ENCODE results near the gene IRAK1. TPM values are rescaled to one million over a fixed set of nuclear protein-coding genes. Genes with fewer than 3 reads are reported as not detected.

IRAK1 gene
- total and polyA plus RNA-seq, 2 of the 13 experiments (the other 11 are each of a cell fraction or from before 2014, with no cell fraction given) = 57.7 to 77.3 TPM

DNA sequence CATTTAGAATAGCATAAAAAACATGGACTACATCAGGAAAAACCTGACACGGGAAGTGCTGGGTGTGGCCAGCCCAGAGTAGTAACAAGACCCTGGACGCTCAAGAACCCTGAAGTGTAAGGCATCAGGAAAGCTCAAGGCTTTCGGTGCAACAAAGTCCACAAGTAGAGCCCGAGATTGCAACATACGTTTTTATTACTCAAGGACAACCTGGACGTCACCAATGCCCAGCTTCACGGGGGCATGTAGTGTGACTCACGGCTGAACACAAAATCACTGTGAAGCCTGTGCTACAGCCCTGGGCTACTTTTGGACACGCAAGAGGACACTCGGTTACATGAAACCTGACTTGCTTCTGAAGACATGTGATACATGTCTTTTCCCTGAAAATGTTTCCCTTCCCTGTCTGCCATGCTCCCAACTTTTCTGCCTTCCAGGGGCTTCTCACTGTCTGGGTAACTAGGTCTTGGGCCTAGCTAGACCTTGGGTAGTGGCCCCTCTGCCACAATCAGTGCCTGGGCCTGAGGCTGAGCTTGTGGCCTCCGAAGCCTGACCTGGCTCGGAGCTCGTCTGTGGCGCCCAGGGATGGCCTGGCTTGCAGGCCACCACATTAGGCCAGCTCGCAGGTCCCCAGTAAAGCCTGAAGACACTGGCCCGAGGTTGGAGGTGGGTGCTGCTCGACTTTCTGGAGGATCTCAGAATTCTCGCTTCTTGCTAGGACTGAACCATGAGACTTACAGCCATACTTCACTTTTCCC, 9.2 kb downstream of the IRAK1 start (continued):
- TF ChIP-seq HDAC2 (CRISPR knock-in tag; IDR thresholded peaks at IDR 0.05) (0 out of 2 replicates have a peak, but pooled peaks have one; percentile 27), ARHGAP35 (CRISPR knock-in tag; IDR thresholded peaks at IDR 0.05; ENCODE audit: borderline replicate concordance) (no peak), SIX4 (CRISPR knock-in tag; IDR thresholded peaks at IDR 0.05) (no peak), PITX1 (CRISPR knock-in tag; IDR thresholded peaks at IDR 0.05) (no peak), NCOA2 (CRISPR knock-in tag; IDR thresholded peaks at IDR 0.05) (peak; percentile 34; the same call in 1 of the 2 replicates), RBM22 (optimal IDR thresholded peaks at IDR 0.05; ENCODE audit: low read length) (peak; percentile 26), AHR (CRISPR knock-in tag; IDR thresholded peaks at IDR 0.05) (no peak), CREB1 (IDR thresholded peaks at IDR 0.05) (peak; percentile 39; the same call in 1 of the 2 replicates), CREB1 (CRISPR knock-in tag; IDR thresholded peaks at IDR 0.05) (no peak), ESRRA (CRISPR knock-in tag; IDR thresholded peaks at IDR 0.05; ENCODE audit: low read depth) (no peak), HNF4A (CRISPR knock-in tag; IDR thresholded peaks at IDR 0.05) (peak; percentile 37), CEBPB (IDR thresholded peaks at IDR 0.05; ENCODE audit: borderline replicate concordance, low read depth, low read length) (peak; percentile 94), GATAD2A (CRISPR knock-in tag; IDR thresholded peaks at IDR 0.05) (peak; percentile 71)
- TF ChIP-seq, protein P1, sequence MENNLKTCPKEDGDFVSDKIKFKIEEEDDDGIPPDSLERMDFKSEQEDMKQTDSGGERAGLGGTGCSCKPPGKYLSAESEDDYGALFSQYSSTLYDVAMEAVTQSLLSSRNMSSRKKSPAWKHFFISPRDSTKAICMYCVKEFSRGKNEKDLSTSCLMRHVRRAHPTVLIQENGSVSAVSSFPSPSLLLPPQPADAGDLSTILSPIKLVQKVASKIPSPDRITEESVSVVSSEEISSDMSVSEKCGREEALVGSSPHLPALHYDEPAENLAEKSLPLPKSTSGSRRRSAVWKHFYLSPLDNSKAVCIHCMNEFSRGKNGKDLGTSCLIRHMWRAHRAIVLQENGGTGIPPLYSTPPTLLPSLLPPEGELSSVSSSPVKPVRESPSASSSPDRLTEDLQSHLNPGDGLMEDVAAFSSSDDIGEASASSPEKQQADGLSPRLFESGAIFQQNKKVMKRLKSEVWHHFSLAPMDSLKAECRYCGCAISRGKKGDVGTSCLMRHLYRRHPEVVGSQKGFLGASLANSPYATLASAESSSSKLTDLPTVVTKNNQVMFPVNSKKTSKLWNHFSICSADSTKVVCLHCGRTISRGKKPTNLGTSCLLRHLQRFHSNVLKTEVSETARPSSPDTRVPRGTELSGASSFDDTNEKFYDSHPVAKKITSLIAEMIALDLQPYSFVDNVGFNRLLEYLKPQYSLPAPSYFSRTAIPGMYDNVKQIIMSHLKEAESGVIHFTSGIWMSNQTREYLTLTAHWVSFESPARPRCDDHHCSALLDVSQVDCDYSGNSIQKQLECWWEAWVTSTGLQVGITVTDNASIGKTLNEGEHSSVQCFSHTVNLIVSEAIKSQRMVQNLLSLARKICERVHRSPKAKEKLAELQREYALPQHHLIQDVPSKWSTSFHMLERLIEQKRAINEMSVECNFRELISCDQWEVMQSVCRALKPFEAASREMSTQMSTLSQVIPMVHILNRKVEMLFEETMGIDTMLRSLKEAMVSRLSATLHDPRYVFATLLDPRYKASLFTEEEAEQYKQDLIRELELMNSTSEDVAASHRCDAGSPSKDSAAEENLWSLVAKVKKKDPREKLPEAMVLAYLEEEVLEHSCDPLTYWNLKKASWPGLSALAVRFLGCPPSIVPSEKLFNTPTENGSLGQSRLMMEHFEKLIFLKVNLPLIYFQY (CRISPR knock-in tag; IDR thresholded peaks at IDR 0.05; ENCODE audit: borderline replicate concordance) = no peak
- TF ChIP-seq, protein P2, sequence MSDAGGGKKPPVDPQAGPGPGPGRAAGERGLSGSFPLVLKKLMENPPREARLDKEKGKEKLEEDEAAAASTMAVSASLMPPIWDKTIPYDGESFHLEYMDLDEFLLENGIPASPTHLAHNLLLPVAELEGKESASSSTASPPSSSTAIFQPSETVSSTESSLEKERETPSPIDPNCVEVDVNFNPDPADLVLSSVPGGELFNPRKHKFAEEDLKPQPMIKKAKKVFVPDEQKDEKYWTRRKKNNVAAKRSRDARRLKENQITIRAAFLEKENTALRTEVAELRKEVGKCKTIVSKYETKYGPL (CRISPR knock-in tag; IDR thresholded peaks at IDR 0.05) = no peak
- TF ChIP-seq, protein P3, sequence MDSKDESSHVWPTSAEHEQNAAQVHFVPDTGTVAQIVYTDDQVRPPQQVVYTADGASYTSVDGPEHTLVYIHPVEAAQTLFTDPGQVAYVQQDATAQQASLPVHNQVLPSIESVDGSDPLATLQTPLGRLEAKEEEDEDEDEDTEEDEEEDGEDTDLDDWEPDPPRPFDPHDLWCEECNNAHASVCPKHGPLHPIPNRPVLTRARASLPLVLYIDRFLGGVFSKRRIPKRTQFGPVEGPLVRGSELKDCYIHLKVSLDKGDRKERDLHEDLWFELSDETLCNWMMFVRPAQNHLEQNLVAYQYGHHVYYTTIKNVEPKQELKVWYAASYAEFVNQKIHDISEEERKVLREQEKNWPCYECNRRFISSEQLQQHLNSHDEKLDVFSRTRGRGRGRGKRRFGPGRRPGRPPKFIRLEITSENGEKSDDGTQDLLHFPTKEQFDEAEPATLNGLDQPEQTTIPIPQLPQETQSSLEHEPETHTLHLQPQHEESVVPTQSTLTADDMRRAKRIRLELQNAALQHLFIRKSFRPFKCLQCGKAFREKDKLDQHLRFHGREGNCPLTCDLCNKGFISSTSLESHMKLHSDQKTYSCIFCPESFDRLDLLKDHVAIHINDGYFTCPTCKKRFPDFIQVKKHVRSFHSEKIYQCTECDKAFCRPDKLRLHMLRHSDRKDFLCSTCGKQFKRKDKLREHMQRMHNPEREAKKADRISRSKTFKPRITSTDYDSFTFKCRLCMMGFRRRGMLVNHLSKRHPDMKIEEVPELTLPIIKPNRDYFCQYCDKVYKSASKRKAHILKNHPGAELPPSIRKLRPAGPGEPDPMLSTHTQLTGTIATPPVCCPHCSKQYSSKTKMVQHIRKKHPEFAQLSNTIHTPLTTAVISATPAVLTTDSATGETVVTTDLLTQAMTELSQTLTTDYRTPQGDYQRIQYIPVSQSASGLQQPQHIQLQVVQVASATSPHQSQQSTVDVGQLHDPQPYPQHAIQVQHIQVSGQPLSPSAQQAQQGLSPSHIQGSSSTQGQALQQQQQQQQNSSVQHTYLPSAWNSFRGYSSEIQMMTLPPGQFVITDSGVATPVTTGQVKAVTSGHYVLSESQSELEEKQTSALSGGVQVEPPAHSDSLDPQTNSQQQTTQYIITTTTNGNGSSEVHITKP (CRISPR knock-in tag; IDR thresholded peaks at IDR 0.05; ENCODE audit: low read depth) = peak; percentile 89
- TF ChIP-seq, protein P4, sequence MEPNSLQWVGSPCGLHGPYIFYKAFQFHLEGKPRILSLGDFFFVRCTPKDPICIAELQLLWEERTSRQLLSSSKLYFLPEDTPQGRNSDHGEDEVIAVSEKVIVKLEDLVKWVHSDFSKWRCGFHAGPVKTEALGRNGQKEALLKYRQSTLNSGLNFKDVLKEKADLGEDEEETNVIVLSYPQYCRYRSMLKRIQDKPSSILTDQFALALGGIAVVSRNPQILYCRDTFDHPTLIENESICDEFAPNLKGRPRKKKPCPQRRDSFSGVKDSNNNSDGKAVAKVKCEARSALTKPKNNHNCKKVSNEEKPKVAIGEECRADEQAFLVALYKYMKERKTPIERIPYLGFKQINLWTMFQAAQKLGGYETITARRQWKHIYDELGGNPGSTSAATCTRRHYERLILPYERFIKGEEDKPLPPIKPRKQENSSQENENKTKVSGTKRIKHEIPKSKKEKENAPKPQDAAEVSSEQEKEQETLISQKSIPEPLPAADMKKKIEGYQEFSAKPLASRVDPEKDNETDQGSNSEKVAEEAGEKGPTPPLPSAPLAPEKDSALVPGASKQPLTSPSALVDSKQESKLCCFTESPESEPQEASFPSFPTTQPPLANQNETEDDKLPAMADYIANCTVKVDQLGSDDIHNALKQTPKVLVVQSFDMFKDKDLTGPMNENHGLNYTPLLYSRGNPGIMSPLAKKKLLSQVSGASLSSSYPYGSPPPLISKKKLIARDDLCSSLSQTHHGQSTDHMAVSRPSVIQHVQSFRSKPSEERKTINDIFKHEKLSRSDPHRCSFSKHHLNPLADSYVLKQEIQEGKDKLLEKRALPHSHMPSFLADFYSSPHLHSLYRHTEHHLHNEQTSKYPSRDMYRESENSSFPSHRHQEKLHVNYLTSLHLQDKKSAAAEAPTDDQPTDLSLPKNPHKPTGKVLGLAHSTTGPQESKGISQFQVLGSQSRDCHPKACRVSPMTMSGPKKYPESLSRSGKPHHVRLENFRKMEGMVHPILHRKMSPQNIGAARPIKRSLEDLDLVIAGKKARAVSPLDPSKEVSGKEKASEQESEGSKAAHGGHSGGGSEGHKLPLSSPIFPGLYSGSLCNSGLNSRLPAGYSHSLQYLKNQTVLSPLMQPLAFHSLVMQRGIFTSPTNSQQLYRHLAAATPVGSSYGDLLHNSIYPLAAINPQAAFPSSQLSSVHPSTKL (CRISPR knock-in tag; IDR thresholded peaks at IDR 0.05) = 0 out of 2 replicates have a peak, but pooled peaks have one; percentile 19

All from HepG2 (cell line).